22Rv1 (cell line): ENCODE results near the gene PTBP1.

ENCODE experiments used
- CTCF ChIP-seq: fragments of 450-650 bp; IDR thresholded peaks from 2 replicates; pipeline ENCODE4 v1.5.1; 2017; ENCODE audit warnings: mild to moderate bottlenecking
- ZFX ChIP-seq: fragments of 450-650 bp; IDR thresholded peaks from 2 replicates; pipeline ENCODE4 v1.6.1; 2017; ENCODE audit warnings: antibody characterized with exemption, borderline replicate concordance

GRCh38 chr19:789701-790060, 7.6 kb upstream of the PTBP1 start:
- TF ChIP-seq CTCF = no peak
- TF ChIP-seq ZFX = no peak
